NCI-H2107 treated with DMSO at 0.1 percent for 48 hours (cell line): ENCODE measurements around the gene RAB38.

ENCODE experiments used
- DNase-seq: peaks from one replicate; lab custom pipeline; 2025; ENCODE audit not compliant: unreplicated experiment; lab: John Stamatoyannopoulos, UW

The RAB38 gene

GRCh38 chr11:88174709-88175568 is at the start of gene RAB38:
RAB38 (minus strand) TSS chr11:88175443; CDS start chr11:88175384, 59 bp downstream.
- DNase-seq, result peak; percentile 5

GRCh38 chr11:88213406-88213805 is 38.2 kb upstream of the RAB38 start:
- DNase-seq, result no peak

DNA sequence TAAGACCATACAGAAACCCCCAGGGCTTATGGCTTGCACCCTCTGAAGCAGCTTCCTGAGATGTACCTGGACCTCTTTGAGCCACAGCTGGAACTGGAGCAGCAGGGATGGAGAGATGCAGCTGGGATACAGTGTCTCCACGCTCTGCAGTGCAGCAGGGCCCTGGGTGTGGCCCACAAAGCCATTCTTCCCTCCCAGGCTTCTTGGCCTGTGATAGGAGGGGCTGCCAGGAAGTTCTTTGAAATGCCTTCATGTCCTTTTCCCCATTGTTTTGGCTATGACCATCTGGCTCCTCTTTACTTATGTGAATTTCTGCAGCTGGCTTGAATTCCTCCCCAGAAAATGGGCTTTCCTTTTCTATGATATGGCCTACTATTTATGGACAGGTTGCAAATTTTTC is 37.1 kb upstream of the RAB38 start:
- no peak for DNase-seq

- no peak for DNase-seq
Measured at GRCh38 chr11:88208745-88209144, 33.5 kb upstream of the RAB38 start.

DNA sequence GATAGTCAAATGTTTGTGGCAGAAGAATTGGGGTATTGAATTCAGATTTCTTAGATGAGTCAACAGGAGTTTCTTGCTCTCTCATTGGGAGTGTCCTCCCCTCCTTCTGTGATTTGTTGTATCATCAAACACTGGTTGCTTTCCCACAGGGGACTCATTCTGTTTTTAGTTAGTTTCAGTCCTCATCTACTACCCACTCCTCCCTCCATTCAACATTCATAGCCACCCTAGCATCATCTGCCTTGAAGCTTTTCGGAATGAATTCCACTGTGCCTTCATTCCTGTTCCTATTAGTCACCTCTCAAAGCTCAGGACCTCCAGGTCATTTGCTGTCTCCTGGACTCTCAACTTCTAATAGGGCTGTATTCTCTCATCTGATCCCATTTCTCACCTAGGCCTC is 31.5 kb upstream of the RAB38 start:
- DNase-seq, result no peak

GRCh38 chr11:88204353-88204752 is 29.1 kb upstream of the RAB38 start:
- DNase-seq, result no peak

DNA sequence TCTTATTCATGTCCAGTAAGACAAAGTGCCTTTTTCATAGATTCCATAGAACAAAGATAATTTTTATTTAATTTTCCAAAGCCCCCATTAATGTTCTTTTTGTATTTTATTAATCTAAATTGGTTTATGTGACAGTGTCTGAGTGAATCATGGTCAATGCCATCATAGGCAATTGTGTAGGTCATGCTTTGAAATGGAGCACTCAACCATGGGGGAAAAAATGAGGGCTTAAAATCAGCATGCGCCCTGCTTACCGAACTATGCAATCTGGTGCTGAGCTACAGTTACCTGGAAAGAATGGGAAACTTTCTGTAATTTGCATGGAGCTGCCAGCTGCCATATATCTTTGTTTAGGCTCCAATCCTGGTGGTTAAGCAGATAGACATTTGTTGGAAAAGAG is 28.4 kb upstream of the RAB38 start:
- no peak for DNase-seq

GRCh38 chr11:88202498-88202897 is 27.3 kb upstream of the RAB38 start:
- DNase-seq, result no peak

DNA sequence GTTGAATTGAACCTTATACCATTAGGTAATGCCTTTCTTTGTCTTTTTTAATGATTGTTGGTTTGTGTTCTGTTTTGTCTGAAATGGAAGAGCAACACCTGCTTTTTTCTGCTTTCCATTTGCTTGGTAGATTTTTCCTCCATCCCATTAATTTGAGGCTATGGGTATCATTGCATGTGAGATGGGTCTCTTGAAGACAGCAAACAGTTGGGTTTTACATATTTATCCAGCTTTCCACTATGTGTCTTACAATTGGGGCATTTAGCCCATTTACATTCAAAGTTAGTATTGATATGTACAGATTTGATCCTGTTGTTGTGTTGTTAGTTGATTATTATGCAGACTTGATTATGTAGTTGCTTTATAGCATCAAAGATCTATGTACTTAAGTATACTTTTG is 21.1 kb upstream of the RAB38 start:
- no peak for DNase-seq

DNA sequence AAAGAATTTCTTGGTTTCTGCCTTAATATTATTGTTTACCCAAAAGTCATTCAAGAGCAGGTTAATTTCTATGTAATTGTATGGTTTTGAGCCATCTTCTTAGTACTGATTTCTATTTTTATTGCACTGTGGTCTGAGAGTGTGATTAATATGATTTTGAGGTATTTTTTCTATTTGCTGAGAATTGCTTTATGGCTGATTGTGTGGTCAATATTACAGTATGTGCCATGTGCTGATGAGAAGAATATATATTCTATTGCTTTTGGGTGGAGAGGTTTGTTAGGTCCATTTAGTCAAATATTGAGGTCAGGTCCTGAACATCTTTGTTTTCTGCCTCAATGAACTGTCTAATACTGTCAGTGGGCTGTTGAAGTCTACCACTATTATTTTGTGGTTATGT is 20.7 kb upstream of the RAB38 start:
- DNase-seq, result no peak

DNA sequence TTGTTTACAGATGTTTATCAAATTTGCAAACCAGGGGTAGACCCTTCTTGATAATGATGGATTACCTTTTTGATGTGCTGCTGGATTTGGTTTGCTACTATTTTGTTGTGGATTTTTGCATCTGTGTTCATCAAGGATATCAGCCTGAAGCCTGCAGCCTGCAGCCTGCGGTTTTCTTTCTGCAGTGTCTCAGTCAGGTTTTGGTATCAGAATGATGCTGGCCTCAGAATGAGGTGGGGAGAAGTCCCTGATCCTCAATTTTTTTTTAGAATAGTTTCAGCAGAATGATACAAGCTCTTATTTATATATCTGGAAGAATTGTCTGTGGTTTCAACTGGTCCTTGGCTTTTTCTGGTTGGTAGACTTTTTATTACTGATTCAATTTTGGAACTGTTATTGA is 19.7 kb upstream of the RAB38 start:
- no peak for DNase-seq

DNA sequence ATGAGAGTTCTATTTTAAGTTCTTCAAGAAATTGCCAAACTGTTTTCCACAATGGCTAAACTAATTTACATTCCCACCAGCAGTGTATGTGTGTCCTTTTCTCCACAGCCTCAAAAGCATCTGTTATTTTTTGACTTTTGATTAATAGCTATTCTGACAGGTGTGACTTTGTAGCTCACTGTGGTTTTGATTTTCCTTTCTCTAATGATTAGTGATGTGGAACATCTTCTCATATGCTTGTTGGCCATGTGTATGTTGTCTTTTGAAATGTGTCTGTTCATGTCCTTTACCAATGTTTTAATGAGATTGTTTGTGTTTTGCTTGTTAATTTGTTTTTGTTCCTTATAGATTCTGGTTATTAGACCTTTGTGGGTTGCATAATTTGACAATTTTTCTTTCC is 18.0 kb upstream of the RAB38 start:
- DNase-seq, result no peak

DNA sequence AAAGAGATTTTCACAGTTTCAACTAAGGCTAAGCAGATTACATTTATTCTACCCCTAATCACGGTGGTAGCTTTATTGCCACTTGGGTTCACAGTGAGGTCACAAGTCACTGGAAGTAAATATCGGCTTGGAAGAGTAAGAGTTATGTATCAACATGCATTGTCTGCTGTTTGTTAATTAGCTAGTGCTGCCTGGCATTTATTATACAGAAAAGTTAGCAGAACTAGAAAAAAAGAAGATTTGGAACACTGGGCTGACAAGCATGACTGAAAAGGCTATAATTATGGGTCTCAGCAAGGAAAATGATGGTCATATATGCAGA is 13.7 kb upstream of the RAB38 start:
- no peak for DNase-seq

GRCh38 chr11:88188251-88188931 is 13.1 kb upstream of the RAB38 start:
- no peak for DNase-seq

DNA sequence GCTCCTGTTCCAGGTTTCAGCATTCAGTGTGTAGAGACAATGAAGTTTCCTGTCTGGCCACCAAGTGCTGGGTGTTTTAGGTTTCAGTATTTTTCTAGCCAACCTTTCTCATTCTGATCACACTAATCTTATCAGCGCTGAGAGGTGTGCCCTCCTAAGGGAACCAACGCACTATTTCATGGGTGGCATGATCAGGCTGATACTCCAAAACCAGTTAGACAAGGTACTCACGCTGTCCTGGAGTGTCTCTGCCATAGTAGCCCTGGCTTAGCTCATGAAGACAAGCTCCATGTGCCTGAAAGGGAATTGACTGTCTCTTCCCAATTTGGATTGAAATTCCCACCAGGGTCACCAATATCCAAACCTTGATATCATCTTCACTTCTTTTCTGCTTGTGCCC is 8.0 kb upstream of the RAB38 start:
- DNase-seq, result no peak

DNA sequence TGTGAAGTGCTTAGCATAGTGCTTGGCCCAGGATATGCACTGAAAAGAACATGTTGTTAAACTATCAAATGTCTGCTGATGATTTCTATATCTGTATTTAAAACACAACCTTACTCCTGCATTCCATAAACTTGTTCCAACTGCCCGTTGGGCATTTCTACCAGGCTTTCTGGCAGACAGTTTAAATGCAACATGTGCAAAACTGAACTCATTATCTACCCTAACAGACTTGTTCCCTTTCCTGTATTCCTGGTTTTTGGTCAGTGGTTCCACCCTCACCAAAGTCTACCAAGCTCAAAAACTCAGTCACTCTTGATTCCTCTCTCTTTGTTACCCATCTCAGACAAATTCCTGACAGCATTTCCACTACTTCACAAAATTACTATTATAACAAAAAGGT is 6.5 kb upstream of the RAB38 start:
- no peak for DNase-seq

GRCh38 chr11:88179971-88180629 is 4.9 kb upstream of the RAB38 start:
- no peak for DNase-seq

DNA sequence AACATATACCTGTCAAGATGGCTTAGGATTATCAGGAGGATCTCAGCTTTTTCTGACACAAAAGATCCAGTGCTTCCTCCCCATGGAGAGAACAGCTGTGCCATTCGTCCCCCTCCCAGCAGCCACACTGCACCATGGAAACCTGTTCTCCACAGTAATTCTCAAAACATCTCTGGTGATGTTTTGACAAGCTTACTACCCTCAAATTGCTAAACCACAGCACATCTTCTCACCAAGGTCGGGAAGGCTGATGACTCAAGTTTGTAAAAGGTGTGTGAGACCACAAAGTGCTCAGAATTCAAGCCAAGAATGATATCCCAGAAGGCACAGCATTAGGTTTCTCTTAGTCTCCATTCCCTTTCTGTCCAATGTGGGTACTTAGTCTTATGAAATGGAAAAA is 3.9 kb upstream of the RAB38 start:
- DNase-seq, result no peak

- no peak for DNase-seq
Measured at GRCh38 chr11:88178191-88178590, 2.9 kb upstream of the RAB38 start.

DNA sequence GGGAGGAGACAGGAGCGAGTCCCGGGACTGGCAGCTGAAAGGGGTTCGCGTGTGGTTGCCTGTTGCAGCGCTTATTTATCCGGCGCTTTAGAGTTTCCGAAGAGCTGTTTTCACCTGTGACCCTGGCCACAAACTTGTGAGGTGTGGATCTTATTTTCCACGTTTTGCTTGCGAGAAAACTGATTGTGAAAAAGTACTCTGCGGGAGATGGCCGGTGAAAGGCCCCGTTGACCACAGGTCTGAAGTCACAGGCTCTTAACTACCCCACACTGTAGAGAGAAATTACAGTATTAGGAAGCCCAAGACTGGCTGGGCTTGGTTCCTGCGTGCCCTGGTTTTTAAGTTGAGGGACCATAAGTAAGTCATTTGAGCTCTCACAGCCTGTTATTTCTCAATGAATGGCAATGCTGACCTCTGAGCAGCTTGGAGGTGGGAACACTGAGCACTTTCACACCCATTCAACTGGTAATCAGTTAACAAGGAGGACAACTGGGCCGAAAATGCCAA is 379 bp upstream of the RAB38 start:
- no peak for DNase-seq

DNA sequence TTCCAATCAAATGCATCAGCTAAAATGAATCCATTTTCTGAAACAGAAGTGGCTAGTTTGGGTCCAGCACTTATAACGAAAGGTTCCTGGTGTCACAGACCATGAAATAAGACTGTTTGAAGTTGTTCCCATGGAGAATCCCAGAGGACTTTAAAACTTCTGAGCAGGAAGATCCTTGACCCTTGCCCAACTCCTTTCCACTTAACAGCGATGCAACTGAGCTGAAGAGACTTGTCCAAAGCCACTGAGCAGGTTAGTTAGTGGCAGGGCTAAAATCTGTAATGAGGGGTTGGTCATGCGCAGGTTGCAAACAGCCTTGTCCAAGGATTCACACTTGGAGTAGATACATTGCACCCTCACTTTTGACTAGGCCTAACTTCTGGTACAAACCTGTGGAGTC is 1.3 kb downstream of the RAB38 start:
- no peak for DNase-seq

DNA sequence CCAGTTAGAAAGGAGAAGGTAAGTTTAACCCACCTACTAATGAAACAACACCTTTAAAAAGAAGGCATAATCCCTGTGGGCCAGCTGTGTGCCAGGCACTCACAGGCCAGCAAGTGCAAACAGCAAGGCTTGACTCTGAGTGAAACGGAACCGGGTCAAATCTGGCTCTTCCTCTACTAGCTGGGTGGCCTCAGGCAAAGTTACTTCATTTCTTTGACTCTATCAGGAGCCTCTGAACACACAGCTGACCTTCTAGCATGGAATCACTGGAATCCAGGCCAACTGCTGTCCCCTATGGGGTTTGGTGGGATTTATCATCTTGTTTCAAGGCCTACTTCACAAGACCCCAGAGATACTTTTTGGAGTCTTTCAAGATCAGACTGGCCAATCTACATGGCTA is 3.3 kb downstream of the RAB38 start:
- DNase-seq, result no peak
